Activated CD4-positive, alpha-beta T cell treated with anti-CD3 and anti-CD28 coated beads, Interleukin-2, Interleukin-6, amounts not matched to agents 100 ng/mL and 50 ng/mL, durations not matched to agents 16 hours and 8 hours (primary cell): ENCODE data around the gene N4BP2.

Experiments used
- DNase-seq: peaks from one replicate; pipeline ENCODE4 v3.0.0-alpha.2; 2020

N4BP2 gene

DNA sequence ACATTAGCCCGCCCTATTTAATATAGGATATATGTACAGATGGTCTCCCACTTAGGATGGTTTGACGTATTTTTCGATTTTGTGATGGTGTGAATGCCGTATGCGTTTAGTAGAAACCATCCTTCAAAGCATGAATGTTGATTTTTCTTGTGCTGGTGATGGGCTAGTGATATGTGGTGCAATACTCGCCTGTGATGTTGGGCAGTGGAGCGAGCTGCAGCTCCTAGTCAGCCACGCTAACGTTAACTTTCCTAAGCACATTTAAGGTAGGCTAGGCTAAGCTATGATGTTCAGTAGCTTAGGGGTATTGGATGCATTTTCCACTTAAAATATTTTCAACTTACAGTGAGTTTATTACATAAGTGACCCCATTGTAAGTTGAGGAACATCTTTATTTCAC, 103.6 kb downstream of the N4BP2 start:
- no peak for DNase-seq

DNA sequence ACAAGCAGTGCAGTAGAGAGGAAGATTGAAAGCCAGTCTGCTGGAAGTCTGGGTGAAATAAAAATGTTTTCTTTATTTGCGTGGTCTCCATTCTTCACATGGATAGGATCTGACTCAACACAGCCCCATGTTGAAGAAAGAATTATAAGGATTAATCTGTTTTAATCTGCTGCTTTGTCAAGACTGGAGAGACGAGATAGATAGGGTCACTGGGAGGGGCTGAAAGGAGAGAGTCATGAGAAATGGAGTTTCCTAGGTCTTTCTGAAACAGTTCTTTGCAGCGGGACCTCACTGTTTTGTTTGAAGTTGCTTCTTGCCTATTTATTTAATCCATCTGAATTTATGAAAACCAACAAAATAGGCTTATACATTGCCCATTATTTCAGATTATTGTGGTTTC, 107.8 kb downstream of the N4BP2 start:
- DNase-seq: no peak

DNA sequence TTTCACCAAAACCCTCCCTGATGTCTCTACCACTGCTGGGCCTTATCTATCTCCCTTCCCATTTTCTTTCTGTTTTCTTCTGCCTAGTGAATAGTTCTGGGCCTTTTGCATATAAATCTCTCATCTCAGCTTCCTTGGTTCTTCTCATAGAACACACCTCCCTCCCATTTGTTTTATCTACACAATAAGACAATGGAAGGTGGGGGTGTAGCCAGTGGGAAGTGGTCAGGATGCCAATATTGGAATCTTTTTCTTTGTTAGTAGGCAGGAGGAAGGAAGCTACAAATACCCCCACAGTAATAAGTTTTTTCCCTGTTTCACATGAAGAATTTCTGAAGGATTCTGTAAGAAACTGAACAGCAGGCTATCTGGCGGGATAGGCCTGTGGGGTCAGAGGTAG, 109.3 kb downstream of the N4BP2 start:
- DNase-seq: no peak

DNA sequence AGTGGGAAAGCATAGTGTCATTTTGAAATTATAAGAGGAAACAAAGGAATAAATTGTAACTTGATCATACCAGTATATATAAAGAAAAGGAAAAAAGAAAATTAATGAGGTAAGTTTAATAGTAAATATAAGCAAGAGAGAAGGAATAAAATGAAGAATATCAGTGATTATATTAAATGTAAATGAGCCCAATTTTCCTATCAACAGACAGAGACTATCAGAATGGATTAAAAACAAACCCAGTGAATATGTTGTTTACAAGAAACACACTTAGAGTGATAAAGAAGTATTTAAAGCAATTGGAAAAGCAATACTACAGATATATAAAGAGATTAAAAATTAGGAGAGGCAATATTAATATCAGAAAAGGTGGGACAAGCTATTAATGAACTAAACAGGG, 111.4 kb downstream of the N4BP2 start:
- DNase-seq: no peak

DNA sequence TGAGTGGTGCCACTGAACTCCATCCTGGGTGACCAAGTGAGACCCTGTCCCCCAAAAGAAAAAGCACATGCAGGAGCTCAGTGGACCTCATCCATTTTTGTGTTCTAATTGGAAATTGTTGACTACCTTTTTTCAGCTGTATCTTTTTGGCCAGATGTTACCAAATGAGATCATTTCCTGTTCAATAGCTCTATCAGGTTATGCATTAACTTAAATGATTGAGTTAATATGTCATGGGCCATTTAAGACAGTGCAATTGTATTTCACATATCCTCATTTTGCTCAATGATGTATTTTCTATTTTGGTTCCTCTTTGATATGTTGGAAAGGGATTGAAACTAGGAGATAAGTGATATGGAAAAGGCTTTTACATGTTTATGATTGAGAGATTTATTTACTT, 113.9 kb downstream of the N4BP2 start:
- no peak for DNase-seq

DNA sequence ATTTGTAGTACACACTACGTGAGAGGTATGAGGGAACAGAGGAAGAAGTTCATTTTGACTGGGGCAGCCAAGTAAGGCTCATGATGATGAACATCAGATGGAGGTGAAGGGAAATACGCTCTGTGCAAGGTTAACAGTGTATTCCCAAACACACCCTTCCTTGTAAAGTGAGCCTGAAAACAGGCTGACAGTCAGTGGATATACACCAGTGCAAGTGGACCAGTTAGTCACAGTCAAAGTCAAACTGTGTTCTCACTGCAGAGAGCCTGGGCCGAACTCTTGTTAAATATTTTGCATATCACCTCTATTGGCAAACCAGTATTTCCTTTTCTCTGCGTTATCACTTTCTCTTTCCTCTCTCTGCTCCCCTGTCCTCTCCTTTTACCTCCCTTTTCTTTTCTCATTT, 116.8 kb downstream of the N4BP2 start:
- no peak for DNase-seq

DNA sequence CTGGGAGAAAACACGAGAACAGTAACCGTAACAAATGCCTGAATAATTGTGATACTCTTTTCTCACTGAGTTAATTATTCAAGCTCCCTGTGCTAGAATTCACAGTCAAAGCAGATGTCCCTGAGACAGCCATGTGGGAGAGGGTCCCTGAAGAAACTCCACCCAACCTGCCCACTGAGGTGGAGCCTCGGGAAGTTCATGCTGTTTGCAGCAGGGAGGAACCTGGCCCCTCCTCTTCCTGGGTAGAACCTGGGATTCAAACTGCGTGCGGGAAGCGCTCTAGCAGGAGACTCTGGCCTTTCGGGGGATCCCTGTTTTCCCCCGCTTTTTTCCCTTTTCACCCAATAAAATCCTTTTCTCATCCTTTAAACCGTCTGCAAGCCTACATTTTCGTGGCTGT, 120.0 kb downstream of the N4BP2 start:
- DNase-seq: no peak

DNA sequence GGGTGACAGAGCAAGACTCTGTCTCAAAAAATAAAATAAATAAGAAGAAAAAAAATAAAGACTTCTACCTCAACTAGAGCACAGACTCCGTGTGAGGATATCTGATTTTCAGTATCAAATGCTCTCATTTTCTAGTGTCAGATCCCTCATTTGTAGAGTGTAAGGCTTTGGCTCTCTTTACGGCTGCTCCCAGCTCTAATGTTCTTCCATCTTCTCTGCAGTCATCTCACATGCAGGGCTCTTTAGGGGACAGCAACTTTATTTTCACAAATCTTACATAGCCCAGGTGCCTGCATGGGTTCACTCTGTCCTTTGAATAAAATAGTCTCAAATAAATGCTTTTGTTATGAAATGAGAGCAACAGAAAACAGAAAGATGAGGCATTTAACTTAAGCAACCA, 120.9 kb downstream of the N4BP2 start:
- DNase-seq: no peak

DNA sequence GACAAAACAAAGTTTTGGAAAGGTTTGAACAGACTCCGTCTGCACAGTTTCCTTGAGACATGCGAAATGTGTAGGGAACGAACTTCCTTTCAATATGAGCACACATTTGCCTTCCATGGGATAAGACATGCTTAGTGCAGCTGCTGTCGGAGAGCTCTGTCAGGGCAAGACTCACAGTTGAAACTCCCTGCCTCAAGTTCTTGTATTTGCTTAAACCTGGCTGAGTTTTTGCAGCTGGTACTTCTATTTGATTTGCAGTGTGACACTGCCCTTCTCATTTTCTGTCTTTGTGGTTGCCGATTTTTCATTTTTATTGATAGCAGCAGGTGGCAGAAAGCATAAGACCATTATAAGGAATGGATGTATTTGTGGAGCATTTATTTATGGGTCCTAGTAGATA, 122.0 kb downstream of the N4BP2 start:
- DNase-seq: no peak

DNA sequence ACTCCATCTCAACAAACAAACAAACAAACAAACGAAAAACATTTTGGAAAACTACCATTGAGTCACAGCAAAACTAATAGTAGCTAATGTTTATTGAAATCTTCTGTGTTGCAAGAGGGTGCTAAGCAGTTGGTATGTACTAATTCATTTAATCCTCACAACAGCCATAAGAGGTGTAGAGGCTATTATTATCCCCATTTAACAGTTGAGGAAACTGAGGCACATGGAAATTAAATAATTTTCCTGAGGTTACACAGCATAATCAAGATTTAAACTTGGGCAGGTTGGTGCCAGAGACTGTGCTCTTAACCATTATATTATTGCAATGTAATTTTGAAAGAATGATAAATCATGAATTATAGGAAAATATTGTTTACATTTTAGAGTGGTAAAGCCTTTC, 122.7 kb downstream of the N4BP2 start:
- no peak for DNase-seq

DNA sequence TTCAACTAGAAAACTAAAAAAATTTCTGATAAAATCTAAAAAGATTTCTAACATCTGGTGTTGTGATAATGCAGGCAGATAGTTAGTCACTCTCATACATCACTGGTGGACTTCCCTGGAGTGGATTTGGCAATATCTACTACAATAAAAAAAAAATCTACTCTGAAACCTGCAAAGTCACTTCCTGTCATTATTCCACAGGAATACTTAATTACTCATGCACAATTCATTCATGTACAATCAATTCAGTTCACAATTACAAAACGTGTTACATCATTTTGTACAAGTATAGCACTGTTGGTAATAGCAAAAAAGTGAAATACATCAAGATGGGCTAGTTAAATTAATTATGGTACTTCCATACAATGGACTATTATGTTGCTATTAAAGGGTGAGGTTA, 123.7 kb downstream of the N4BP2 start:
- DNase-seq: peak; percentile 30

DNA sequence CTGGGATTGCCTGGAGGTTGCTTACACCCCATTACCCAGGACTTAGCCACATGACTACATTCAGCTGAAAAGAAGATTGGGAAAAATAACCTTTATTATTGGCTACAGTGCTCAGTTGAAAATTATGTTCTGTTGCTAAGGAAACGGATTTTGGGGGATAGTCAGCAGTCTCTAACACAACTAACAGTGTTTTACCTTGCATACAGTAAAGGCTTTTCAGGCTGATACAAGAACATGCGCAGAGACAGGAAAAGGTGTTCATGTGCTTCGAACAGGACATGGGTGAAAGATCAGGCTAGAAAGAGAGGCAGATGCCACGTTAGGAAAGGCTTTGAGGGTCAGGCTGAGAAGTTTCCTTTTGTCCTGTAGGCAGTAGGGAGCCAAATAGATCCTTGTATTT, 125.4 kb downstream of the N4BP2 start:
- no peak for DNase-seq

DNA sequence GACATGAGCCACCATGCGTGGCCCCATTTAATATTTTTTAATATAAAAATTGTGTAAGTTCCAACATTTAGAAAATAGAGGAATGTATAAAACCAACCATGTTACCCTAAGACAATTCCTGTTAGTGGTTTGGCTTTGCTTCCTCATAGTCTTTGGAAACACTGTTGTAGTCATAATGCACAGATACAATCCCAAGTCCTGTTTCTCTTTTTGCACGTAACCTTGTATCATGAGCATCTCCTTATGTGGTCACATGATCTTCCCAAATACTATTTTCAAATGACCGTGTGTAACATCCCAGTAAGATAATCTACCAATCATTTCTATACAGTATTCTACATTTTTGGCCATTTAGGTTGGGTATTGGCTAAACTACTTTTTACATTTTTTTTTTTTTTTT, 126.3 kb downstream of the N4BP2 start:
- DNase-seq: no peak

DNA sequence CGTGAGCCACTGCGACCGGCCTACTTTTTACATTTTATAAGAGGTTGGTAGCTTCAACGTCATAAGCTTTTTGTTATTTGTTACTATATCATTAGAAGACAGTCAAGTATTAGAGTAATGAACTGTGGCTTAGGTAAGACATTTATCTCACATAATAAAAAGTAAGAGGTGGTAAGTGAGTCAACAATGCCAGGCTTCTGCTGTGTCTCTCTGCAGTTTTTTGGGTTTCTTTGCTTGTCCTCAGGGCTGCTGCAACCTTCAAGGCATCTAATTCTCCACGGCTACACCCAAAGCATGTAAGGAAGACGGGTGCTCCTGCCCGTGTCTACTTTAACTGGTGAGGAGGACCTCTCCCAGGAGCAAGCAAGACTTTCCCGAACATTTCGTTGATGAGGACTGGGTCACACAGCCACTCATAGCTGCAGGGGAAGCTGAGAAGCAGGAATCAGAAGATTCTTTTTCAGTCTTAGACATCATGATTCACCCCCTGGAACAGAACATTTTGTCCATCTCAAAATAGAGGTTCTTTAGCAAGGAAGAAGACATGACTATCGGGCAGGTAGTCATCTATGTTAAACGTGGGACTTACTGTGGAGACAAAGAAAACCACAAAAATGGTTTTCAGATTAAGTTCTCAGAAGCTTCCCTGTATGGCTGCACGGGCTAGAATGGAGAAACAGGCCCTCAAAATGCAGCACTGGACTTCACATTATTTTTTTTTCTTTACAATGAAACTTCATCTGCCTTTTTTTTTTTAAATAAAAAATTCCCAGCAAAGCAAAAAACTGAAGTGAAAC, 127.2 kb downstream of the N4BP2 start:
- peak; percentile 65 for DNase-seq

DNA sequence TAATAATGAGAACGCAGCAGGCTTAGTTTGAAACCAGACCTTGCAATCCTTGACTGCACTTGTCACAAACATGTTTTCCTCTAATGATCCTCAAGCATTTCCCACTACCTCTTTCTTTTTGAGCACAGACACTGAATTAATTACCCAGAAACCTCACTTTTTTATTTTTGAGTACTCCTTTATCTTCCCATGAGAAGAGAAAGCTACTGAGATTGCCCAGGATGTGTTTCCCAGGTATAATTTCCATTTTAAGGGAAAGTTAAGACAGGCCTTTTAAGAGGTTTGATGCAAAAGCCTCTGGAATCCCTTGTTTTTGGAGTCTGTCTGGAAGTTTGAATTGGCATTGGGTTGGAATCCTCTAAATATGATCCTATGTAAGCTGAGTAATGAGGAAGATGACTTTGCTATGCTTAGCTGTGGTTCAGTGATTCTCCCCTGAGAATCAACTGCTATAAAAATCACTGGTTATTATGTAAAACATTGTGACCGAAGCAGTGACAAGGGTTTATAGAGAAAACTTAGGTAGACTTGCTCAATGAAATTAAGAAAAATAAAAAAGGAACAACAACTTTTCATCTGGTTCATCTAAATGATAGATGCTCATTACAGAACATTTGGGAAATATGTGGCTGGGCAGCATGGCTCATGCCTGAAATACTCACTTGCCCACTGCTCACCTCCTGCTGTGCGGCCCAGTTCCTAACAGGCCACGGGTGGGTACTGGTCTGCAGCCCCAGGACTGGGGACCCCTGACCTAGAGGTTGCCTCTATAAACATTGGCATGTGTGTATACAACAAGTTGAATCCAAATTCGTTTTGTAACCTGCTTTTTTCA, 129.4 kb downstream of the N4BP2 start:
- peak; percentile 34 for DNase-seq

DNA sequence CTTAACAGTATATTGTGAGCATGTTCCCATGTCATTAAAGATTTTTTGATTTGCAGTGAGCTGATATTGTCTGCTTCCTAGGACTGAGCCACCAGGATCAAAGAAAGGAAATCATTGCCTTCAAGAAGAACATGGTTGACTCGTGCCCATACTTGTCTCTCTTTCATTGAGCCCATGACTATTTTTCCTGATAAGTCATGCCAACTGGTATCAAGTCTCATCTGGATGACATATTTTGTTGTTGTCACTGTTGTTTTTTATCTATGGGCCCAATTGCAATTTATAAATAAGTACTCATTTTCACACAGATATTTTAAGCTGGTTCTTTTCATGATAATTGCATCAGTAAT, 130.0 kb downstream of the N4BP2 start:
- DNase-seq: no peak

DNA sequence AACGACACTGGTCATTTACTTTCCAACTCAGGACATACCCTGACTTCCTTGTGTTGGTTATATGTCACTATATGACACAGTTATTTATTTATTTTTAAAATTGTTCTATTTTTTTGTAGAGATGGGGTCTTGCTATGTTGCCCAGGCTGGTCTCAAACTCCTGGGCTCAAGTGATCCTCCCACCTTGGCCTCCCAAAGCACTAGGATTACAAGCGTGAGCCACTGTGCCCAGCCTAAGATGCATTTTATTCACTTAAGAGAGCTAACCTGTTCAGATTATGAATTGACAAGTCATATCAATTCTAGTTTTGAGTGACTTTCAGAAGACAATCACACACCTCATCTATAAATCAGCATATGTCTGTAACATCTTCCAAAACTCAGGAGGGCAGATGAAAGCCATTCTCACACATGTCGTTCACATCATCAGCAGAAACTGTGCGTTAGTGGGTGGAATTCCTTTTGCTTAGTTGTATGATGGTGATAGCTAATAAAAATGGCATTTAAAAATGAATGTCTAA, 130.8 kb downstream of the N4BP2 start:
- DNase-seq: peak; percentile 49

DNA sequence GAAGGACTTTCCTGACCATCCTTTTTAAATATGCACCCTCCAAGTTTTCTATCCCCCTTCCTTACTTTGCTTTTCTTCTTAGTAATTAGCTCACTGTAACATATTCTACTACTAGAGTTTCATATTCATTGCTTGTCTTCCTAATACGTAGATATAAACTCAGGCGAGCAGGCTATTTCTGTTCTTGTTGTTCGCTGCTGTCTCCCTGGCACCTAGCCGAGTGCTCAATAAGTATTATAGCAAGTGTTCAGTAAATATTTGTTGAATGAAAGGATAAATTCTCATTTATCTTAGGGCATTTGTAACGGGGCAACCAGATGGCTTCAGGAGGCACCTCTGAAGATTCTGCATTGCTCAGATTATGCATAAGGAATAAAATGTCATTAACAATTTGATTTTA, 133.4 kb downstream of the N4BP2 start:
- no peak for DNase-seq

DNA sequence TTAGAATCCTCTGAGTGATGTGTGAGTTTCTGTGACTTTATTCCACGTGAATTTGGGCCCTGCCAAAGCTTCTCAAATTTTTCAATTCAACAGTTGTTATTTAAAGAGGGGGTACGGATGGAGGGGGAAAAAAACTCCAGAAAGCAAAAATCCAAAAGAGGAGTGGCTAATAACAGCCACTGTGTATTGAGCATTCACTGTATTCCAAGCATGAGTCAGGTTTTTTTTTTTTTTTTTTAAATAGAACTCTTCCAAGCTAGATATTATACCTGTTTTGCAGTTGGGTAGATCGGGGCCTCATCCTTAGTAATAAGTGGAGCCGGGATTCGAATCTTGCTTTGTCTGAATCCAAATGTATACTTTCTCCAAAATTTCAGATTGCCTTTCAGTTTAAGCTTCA, 133.8 kb downstream of the N4BP2 start:
- DNase-seq: no peak

DNA sequence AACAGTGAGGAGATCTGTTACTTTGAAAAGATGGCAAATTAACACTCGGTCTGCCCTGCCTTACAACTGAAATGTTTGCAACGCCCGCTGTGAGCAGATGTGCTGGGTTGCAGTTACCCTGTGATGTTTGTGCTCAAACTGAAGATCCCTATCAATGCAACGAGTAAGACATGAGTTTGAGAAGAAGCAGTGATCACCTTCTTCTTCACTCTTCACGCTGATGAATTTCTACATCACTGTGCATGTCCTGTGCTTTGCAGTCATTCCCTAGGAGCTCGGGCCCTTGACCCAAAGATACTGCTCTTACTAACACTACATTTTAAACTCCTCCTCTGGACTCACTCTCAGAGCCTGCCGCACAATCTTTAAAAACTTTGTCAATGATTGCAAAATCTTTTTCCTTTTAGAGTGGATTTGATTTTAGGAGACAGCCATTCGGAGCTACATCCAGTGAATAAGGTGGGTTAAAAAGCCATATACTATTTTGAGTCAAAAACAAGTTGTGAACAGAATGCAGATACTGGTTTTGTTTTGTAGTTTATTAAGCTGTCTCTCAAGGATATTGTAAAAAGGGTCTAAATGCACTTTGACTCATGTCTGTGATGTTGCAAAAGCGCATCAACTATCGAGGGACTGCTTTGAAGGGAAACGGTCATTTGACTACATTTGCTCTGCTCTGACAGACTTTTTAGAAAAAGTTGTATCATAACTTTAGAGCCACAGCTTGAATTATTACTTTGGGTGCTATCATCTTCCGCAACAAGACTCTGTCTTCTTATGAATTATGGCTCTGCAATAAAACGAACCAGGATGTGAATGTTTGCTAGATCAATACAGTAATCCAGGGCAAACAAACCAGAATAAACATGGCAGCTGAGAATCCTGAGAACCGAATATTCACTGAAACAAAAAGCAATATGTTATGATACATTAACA, 134.5 kb downstream of the N4BP2 start:
- no peak for DNase-seq

DNA sequence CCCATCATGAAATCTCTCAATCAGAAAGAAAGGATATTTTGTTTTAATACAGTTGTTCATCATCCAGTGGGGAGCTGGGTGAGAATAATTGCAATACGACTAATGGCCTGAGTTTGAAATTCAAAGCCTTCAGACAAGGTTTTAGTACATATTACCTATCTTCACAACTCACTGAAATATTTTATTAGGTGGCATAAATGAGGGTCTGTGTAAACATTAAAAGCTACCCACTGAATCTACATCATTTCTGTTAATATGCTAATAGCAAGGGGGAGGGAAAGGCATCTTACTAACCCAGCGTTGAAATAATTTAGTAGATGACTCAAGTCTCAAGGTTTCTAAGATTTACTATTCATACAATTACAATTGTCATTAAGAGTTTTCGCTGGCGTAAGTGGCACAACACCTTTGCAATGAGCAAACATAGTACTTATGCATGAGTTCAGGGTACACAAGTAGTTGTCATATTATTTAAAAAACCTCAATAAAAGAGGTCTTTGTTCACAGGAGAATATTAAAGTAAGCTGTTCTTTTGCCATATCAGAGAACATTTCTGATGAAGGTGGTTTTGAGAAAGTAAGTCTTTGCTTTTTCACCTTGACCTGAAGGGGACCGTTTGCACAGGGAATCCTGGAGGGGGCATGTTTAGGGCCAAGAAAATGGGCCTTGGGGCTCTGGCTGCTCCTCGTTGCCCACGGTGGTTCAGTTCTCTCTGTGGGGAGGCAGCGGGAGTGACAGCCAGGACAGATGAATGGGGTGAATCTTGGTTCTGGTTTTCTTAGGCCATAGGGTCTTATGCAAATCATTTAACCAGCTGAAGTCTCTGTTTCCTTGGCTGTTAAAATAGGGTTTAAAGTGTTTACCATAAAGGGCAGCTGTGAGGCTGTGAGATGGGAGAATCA, 135.7 kb downstream of the N4BP2 start:
- DNase-seq: no peak

DNA sequence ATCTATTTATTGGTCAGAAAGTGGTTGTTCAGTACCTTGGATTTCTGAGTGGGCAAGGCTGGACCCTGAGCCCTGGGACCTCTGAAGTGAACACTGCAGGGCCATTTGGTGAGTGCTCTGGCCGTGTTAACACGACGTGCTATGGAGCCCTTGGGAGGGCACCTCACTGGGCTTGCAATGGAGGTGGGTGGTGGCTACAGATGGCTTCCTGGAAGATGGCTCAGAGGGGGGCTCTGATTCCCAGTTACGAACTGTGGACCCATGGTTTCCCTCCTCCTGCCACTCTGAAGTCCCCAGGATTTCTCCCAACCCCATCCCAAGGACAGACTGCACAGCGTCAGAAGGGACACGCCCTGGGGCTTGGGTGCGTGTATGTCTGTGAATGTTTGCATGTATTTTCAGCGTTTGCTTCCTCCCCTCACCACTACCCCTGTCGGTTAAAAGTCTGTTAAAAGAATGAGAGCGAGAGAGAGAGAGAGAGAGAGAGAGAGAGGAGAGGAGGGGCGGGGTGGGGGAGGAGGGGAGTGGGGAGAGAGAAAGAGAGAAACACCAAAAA, 136.4 kb downstream of the N4BP2 start:
- peak; percentile 59 for DNase-seq
